PC-3 (cell line): ENCODE results near the gene TMEM254.
"Not testable (repeated sequence)": the region's sequence is repeated elsewhere in the genome, so short reads cannot be mapped to it uniquely, and the experiment has no call there.

Experiments
- EZH2phosphoT487 ChIP-seq: fragments of 300-600 bp; sonication (generic); IDR thresholded peaks from 2 replicates; pipeline ENCODE4 v1.6.1; 2018; ENCODE audit warnings: mild to moderate bottlenecking, antibody characterized with exemption, low read length, borderline replicate concordance
- TF ChIP-seq, protein P1 (sequence below): fragments of 300-600 bp; sonication (generic); conservative IDR thresholded peaks from 2 replicates; pipeline ENCODE4 v1.5.1; 2017; ENCODE audit warnings: antibody characterized with exemption, low read depth, mild to moderate bottlenecking, low read length

DNA sequence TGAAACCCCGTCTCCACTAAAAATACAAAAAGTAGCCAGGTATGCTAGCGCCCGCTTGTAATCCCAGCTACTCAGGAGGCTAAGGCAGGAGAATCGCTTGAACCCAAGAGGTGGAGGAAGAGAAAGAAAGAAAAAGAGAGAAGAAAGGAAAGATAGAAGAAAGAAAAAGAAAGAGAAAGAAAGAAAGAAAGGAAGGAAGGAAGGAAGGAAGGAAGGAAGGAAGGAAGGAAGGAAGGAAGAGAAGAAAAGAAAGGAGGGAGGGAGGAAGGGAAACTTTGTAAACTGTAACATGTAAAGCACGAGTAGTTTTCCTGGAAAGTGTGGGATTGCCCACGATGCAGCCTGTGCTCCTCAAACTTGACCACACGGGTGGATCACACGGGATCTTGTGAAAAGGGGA is 20.8 kb downstream of the TMEM254 start:
- not testable (repeated sequence) for TF ChIP-seq EZH2phosphoT487
- TF ChIP-seq, protein P1, sequence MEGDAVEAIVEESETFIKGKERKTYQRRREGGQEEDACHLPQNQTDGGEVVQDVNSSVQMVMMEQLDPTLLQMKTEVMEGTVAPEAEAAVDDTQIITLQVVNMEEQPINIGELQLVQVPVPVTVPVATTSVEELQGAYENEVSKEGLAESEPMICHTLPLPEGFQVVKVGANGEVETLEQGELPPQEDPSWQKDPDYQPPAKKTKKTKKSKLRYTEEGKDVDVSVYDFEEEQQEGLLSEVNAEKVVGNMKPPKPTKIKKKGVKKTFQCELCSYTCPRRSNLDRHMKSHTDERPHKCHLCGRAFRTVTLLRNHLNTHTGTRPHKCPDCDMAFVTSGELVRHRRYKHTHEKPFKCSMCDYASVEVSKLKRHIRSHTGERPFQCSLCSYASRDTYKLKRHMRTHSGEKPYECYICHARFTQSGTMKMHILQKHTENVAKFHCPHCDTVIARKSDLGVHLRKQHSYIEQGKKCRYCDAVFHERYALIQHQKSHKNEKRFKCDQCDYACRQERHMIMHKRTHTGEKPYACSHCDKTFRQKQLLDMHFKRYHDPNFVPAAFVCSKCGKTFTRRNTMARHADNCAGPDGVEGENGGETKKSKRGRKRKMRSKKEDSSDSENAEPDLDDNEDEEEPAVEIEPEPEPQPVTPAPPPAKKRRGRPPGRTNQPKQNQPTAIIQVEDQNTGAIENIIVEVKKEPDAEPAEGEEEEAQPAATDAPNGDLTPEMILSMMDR = not testable (repeated sequence)
